RWPE1 (cell line): ENCODE results near the gene B4GALT4.
"Not testable (repeated sequence)": the region's sequence is repeated elsewhere in the genome, so short reads cannot be mapped to it uniquely, and the experiment has no call there.

Source experiments
- CTCF ChIA-PET: fragments of 350-600 bp; sonication (Branson Sonifier 250); formaldehyde crosslinking; extraction: SDS; loops from one replicate; lab custom pipeline; 2021; lab: Yijun Ruan, JAX
- POLR2A ChIA-PET: fragments of 400-600 bp; formaldehyde crosslinking; extraction: SDS; loops from one replicate; lab custom pipeline; 2020; ENCODE audit warnings: antibody characterized with exemption; ENCODE audit not compliant: low non-redundant PET; lab: Yijun Ruan, JAX
- DNase-seq: peaks from one replicate; pipeline ENCODE4 v3.0.0; 2012; ENCODE audit warnings: low spot score
- H3K27ac ChIP-seq: fragments of 450-650 bp; 2 replicates; pipeline ENCODE4 v1.5.1; 2017
- TF ChIP-seq, protein P1 (sequence below): fragments of 450-650 bp; conservative IDR thresholded peaks from 2 replicates; pipeline ENCODE4 v1.5.1; 2017; ENCODE audit warnings: low read depth, mild to moderate bottlenecking

B4GALT4 gene

DNA sequence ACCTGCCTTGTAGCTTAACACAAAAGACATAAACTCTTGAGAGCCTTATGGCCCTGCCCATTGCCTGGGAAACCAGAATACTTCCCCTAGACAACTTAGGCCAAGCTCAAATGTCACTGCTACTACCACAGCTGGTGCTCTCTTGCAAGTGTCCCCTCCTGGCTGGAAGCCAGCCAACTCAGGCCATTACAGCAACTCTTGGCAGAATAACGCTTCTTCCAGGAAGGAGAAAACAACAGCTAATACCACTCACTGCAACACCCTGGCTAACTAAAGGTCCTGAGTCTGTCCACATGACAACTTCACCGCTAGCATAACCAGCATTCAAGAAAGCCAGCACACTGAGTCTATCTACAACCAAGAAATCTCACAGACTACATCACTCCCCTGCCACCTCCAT lies 5.1 kb upstream of the B4GALT4 start:
- no peak overlapping the region for H3K27ac ChIP-seq
- TF ChIP-seq, protein P1, sequence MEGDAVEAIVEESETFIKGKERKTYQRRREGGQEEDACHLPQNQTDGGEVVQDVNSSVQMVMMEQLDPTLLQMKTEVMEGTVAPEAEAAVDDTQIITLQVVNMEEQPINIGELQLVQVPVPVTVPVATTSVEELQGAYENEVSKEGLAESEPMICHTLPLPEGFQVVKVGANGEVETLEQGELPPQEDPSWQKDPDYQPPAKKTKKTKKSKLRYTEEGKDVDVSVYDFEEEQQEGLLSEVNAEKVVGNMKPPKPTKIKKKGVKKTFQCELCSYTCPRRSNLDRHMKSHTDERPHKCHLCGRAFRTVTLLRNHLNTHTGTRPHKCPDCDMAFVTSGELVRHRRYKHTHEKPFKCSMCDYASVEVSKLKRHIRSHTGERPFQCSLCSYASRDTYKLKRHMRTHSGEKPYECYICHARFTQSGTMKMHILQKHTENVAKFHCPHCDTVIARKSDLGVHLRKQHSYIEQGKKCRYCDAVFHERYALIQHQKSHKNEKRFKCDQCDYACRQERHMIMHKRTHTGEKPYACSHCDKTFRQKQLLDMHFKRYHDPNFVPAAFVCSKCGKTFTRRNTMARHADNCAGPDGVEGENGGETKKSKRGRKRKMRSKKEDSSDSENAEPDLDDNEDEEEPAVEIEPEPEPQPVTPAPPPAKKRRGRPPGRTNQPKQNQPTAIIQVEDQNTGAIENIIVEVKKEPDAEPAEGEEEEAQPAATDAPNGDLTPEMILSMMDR, result no peak
- ChIA-PET CTCF (interaction anchor here (0.6 to 2.0 kb wide), 2 partner anchors 97 to 362 kb away, joined by 4 to 6 read pairs; no protein-coding TSS in a partner anchor), POLR2A (no interaction called here)
- no peak for DNase-seq

DNA sequence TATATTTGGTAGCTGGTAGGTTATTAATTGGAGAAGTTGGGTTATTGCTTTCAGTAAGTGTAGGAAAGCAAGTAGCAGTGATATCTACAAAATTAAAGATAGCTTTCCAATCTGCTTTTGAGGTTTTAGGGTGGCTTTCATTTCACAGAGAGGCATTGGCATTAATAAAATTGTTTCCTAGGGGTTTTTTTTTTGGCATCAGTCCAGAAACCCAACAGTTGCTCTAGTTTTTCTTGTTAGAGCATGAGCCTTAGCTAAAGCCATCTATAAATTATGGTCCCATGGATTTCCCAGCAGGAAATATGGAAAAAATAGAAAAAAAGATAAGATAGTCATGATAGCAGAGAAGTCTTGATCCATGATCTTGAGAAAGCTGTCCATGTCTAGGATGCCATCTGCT lies 3.0 kb upstream of the B4GALT4 start:
- DNase-seq, result no peak
- ChIA-PET POLR2A (no interaction called here), CTCF (interaction anchor here (0.6 to 0.7 kb wide), 2 partner anchors 64 to 160 kb away, joined by 6 read pairs; no protein-coding TSS in a partner anchor)
- TF ChIP-seq, protein P1, result no peak
- H3K27ac ChIP-seq, result no peak overlapping the region

DNA sequence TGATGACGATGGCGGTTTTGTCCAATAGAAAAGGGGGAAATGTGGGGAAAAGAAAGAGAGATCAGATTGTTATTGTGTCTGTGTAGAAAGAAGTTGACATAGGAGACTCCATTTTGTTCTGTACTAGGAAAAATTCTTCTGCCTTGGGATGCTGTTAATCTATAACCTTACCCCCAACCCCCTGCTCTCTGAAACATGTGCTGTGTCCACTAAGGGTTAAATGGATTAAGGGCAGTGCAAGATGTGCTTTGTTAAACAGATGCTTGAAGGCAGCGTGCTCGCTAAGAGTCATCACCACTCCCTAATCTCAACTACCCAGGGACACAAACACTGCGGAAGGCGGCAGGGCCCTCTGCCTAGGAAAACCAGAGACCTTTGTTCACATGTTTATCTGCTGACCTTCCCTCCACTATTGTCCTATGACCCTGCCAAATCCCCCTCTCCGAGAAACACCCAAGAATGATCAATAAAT lies 2.4 kb upstream of the B4GALT4 start:
- DNase-seq, POLR2A ChIA-PET, H3K27ac ChIP-seq: not testable (repeated sequence)
- CTCF ChIA-PET, result interaction anchor here (0.6 kb wide), 1 partner anchor 159 kb away, joined by 6 read pairs; no protein-coding TSS in a partner anchor

DNA sequence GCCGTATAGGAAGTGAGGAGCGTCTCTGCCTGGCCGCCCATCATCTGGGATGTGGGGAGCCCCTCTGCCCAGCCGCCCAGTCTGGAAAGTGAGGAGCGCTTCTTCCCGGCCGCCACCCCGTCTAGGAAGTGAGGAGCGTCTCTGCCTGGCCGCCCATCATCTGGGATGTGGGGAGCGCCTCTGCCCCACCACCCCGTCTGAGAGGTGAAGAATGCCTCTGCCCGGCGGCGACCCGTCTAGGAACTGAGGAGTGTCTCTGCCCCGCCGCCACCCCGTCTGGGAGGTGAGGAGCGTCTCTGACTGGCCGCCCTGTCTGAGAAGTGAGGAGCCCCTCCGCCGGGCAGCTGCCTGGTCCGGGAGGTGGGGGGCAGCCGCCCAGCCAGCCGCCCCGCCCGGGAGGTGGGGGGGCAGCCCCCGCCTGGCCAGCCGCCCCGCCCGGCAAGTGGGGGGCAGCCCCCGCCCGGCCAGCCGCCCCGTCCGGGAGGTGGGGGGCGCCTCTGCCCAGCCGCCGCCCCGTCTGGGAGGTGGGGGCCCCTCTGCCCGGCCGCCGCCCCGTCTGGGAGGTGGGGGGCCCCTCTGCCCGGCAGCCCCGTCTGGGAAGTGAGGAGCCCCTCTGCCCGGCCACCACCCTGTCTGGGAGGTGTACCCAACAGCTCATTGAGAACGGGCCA lies 1.8 kb upstream of the B4GALT4 start:
- CTCF ChIA-PET, result interaction anchor here (1.3 to 2.0 kb wide), 2 partner anchors 97 to 358 kb away, joined by 9 to 10 read pairs; partner anchors contain the start of gene TEX55
- H3K27ac ChIP-seq, POLR2A ChIA-PET: not testable (repeated sequence)

DNA sequence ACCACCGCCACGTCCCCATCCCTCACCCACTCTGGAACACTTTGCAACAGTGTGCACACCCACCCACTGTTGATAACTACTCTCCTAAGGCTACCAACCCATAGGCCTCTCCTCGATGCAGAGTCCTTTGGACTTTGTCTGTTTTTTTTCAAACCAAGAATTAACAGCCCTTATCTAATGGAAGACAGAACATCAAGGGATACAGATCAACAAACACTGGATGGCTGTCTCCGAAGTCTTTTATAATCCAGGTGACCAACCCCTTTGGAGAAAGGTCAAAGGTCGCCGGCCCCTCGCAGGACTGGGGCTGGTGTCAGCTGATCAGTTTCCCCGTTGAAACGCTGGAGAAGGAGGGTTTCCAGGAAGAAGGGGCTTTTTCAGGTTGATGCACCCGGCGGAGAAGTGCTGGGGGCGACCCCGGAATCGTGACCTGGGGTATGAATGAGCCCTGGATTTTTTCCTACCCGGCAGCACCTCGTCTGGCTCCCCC lies 532 bp downstream of the B4GALT4 start:
- peak overlapping the region; percentile 82 for H3K27ac ChIP-seq
- DNase-seq, result peak; percentile 14
- ChIA-PET CTCF (interaction anchor here (0.6 to 2.0 kb wide), 5 partner anchors 10 to 355 kb away, joined by 3 to 10 read pairs (median 4); no protein-coding TSS in a partner anchor), POLR2A (no interaction called here)
- TF ChIP-seq, protein P1, result no peak

More for the DNA sequence above, 1.8 kb upstream of the B4GALT4 start:
- DNase-seq, result not testable (repeated sequence)

DNA sequence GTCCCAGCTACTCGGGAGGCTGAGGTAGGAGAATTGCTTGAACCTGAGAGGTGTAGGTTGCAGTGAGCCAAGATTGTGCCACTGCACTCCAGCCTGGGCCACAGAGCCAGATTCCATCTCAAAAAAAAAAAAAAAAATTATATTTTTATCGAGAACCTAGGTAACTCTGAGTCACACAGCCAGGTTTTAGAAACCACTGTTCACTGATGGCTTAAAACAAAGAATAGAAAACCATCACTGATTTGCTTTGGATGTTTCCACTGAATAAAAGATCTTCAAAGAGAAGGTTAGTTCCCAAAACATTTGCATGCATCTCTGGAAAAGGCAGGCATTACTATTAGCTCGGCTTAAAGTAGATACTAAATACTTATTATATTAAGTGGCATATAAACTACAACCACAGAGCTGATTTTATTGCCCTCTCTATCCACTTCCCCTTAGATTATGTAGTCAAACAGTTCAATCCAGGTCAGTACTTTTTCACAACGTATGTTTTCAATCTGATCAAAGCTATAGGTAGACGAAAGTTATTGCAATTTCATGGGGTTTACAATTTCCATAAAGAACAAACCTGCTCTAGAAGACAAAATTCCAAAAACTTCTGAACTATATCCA lies 1.4 kb downstream of the B4GALT4 start:
- POLR2A ChIA-PET, result no interaction called here
- no peak overlapping the region for H3K27ac ChIP-seq

DNA sequence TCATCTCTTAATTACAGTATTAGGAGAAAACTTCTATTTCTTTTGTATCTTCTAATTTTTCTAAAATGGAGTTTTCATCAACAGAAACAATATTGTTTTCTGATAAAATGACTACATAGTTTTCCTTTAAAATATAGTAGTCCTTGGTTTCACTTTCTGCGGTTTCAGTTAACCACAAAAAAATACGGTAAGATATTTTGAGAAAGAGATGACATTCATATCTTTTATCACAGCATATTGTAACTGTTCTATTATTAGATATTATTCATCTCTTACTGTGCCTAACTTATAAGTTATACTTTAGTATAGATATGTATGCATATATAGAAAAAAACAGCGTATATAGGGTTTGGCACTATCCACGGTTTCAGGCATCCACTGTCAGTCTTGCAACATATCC lies 2.3 kb downstream of the B4GALT4 start:
- CTCF ChIA-PET, result interaction anchor here (0.7 kb wide), 1 partner anchor 150 kb away, joined by 5 read pairs; no protein-coding TSS in a partner anchor
- DNase-seq, result no peak
- H3K27ac ChIP-seq, result no peak overlapping the region
- POLR2A ChIA-PET, result no interaction called here
- TF ChIP-seq, protein P1, result no peak

More for the DNA sequence above, 1.4 kb downstream of the B4GALT4 start:
- DNase-seq, result no peak
- TF ChIP-seq, protein P1, result no peak
- CTCF ChIA-PET, result interaction anchor here (0.7 kb wide), 1 partner anchor 149 kb away, joined by 5 read pairs; no protein-coding TSS in a partner anchor
